ENCODE results near the gene PCDHA1. TPM values are rescaled to one million over a fixed set of nuclear protein-coding genes. Genes with fewer than 3 reads are reported as not detected.
"Not testable (repeated sequence)": the region's sequence is repeated elsewhere in the genome, so short reads cannot be mapped to it uniquely, and the experiment has no call there.

Gene PCDHA1
- 0.22 TPM for polyA plus RNA-seq (2013, experiment 1 of 4)
- polyA plus RNA-seq (2013, experiment 2 of 4) = 0.27 TPM
- not detected for polyA plus RNA-seq (2013, experiment 3 of 4)
- polyA plus RNA-seq (2013, experiment 4 of 4) = not detected

GRCh38 chr5:140785905-140786686 is at the start of gene PCDHA1:
Gene PCDHA1 (plus strand): TSS chr5:140786140.
- Histone ChIP-seq H3K9me3 (ENCODE audit: control insufficient read depth, low read length) (peaks cover 7% of the 10 kb centered on the region), H3K4me1 (ENCODE audit: control insufficient read depth, insufficient read depth, low read length) (no peaks in the 10 kb centered on the region), H3K27me3 (ENCODE audit: control insufficient read depth, insufficient read depth, low read length, poor library complexity, severe bottlenecking) (no peaks in the 10 kb centered on the region), H3K4me3 (ENCODE audit: insufficient read depth, low read depth, low read length) (no peak within 1 kb of the TSS), H3K27ac (ENCODE audit: insufficient read depth, low read depth, low read length, poor library complexity, severe bottlenecking) (no peak within 1 kb of the TSS), H3K36me3 (ENCODE audit: control insufficient read depth, insufficient read depth, low read length) (no peaks in the 10 kb centered on the region)
- 91 to 92% methylated on average over 29 of the region's 29 CpGs for WGBS, 2 experiments

GRCh38 chr5:140737486-140737885 is 48.5 kb upstream of the PCDHA1 start:
- Histone ChIP-seq H3K27me3 (ENCODE audit: control insufficient read depth, insufficient read depth, low read length, poor library complexity, severe bottlenecking) (no peaks in the 10 kb centered on the region), H3K27ac (ENCODE audit: insufficient read depth, low read depth, low read length, poor library complexity, severe bottlenecking) (no peak overlapping the region), H3K4me1 (ENCODE audit: control insufficient read depth, insufficient read depth, low read length) (no peaks in the 10 kb centered on the region), H3K4me3 (ENCODE audit: insufficient read depth, low read depth, low read length) (no peak overlapping the region), H3K36me3 (ENCODE audit: control insufficient read depth, insufficient read depth, low read length) (no peaks in the 10 kb centered on the region), H3K9me3 (ENCODE audit: control insufficient read depth, low read length) (no peaks in the 10 kb centered on the region)
- WGBS, 2 experiments = 88 to 100% methylated on average over 1 of the region's 1 CpG

- Histone ChIP-seq H3K4me3 (ENCODE audit: insufficient read depth, low read depth, low read length) (no peak overlapping the region), H3K27me3 (ENCODE audit: control insufficient read depth, insufficient read depth, low read length, poor library complexity, severe bottlenecking) (no peaks in the 10 kb centered on the region), H3K27ac (ENCODE audit: insufficient read depth, low read depth, low read length, poor library complexity, severe bottlenecking) (no peak overlapping the region), H3K4me1 (ENCODE audit: control insufficient read depth, insufficient read depth, low read length) (no peaks in the 10 kb centered on the region), H3K9me3 (ENCODE audit: control insufficient read depth, low read length) (no peaks in the 10 kb centered on the region), H3K36me3 (ENCODE audit: control insufficient read depth, insufficient read depth, low read length) (no peaks in the 10 kb centered on the region)
- 40 to 78% methylated on average over 1 of the region's 1 CpG for WGBS, 2 experiments
These were observed 44.0 kb upstream of the PCDHA1 start for GRCh38 chr5:140741967-140742366.

GRCh38 chr5:140753561-140753960 is 32.4 kb upstream of the PCDHA1 start:
- Histone ChIP-seq H3K4me1 (ENCODE audit: control insufficient read depth, insufficient read depth, low read length) (no peaks in the 10 kb centered on the region), H3K4me3 (ENCODE audit: insufficient read depth, low read depth, low read length) (no peak overlapping the region), H3K9me3 (ENCODE audit: control insufficient read depth, low read length) (no peaks in the 10 kb centered on the region), H3K36me3 (ENCODE audit: control insufficient read depth, insufficient read depth, low read length) (no peaks in the 10 kb centered on the region), H3K27me3 (ENCODE audit: control insufficient read depth, insufficient read depth, low read length, poor library complexity, severe bottlenecking) (no peaks in the 10 kb centered on the region), H3K27ac (ENCODE audit: insufficient read depth, low read depth, low read length, poor library complexity, severe bottlenecking) (no peak overlapping the region)
- WGBS, 2 experiments = 84 to 85% methylated on average over 5 of the region's 5 CpGs

- Histone ChIP-seq H3K9me3 (ENCODE audit: control insufficient read depth, low read length) (peaks cover 19% of the 10 kb centered on the region), H3K36me3 (ENCODE audit: control insufficient read depth, insufficient read depth, low read length) (no peaks in the 10 kb centered on the region), H3K27me3 (ENCODE audit: control insufficient read depth, insufficient read depth, low read length, poor library complexity, severe bottlenecking) (no peaks in the 10 kb centered on the region), H3K4me3 (ENCODE audit: insufficient read depth, low read depth, low read length) (no peak overlapping the region), H3K4me1 (ENCODE audit: control insufficient read depth, insufficient read depth, low read length) (no peaks in the 10 kb centered on the region), H3K27ac (ENCODE audit: insufficient read depth, low read depth, low read length, poor library complexity, severe bottlenecking) (no peak overlapping the region)
- 70% methylated on average over 2 of the region's 2 CpGs; no CpG with 5 or more reads in 1 of the 2 experiments for WGBS, 2 experiments
These were observed 21.6 kb upstream of the PCDHA1 start for GRCh38 chr5:140764177-140764973.

GRCh38 chr5:140767444-140767843 is 18.5 kb upstream of the PCDHA1 start:
- Histone ChIP-seq H3K4me3 (ENCODE audit: insufficient read depth, low read depth, low read length) (no peak overlapping the region), H3K27me3 (ENCODE audit: control insufficient read depth, insufficient read depth, low read length, poor library complexity, severe bottlenecking) (no peaks in the 10 kb centered on the region), H3K4me1 (ENCODE audit: control insufficient read depth, insufficient read depth, low read length) (no peaks in the 10 kb centered on the region), H3K9me3 (ENCODE audit: control insufficient read depth, low read length) (peaks cover 23% of the 10 kb centered on the region), H3K36me3 (ENCODE audit: control insufficient read depth, insufficient read depth, low read length) (no peaks in the 10 kb centered on the region), H3K27ac (ENCODE audit: insufficient read depth, low read depth, low read length, poor library complexity, severe bottlenecking) (no peak overlapping the region)
- WGBS, 2 experiments = 73 to 100% methylated on average over 1 to 2 of the region's 4 CpGs

- Histone ChIP-seq H3K27ac (ENCODE audit: insufficient read depth, low read depth, low read length, poor library complexity, severe bottlenecking) (no peak overlapping the region), H3K9me3 (ENCODE audit: control insufficient read depth, low read length) (peaks cover 3% of the 10 kb centered on the region), H3K4me3 (ENCODE audit: insufficient read depth, low read depth, low read length) (no peak overlapping the region), H3K4me1 (ENCODE audit: control insufficient read depth, insufficient read depth, low read length) (no peaks in the 10 kb centered on the region), H3K27me3 (ENCODE audit: control insufficient read depth, insufficient read depth, low read length, poor library complexity, severe bottlenecking) (no peaks in the 10 kb centered on the region), H3K36me3 (ENCODE audit: control insufficient read depth, insufficient read depth, low read length) (no peaks in the 10 kb centered on the region)
- no CpG with 5 or more reads among the region's 1 CpG for WGBS, 2 experiments
These were observed 5.4 kb upstream of the PCDHA1 start for GRCh38 chr5:140780512-140780911.

GRCh38 chr5:140787422-140787821 is 1.5 kb downstream of the PCDHA1 start:
- 95 to 97% methylated on average over 44 of the region's 44 CpGs for WGBS, 2 experiments
- H3K4me1 ChIP-seq (ENCODE audit: control insufficient read depth, insufficient read depth, low read length); H3K4me3 ChIP-seq (ENCODE audit: insufficient read depth, low read depth, low read length); H3K36me3 ChIP-seq (ENCODE audit: control insufficient read depth, insufficient read depth, low read length); H3K27me3 ChIP-seq (ENCODE audit: control insufficient read depth, insufficient read depth, low read length, poor library complexity, severe bottlenecking); H3K9me3 ChIP-seq (ENCODE audit: control insufficient read depth, low read length); H3K27ac ChIP-seq (ENCODE audit: insufficient read depth, low read depth, low read length, poor library complexity, severe bottlenecking): not testable (repeated sequence)

GRCh38 chr5:140787849-140788504 is 2.0 kb downstream of the PCDHA1 start:
- not testable (repeated sequence) for H3K9me3 ChIP-seq (ENCODE audit: control insufficient read depth, low read length); H3K4me3 ChIP-seq (ENCODE audit: insufficient read depth, low read depth, low read length); H3K4me1 ChIP-seq (ENCODE audit: control insufficient read depth, insufficient read depth, low read length); H3K27me3 ChIP-seq (ENCODE audit: control insufficient read depth, insufficient read depth, low read length, poor library complexity, severe bottlenecking); H3K27ac ChIP-seq (ENCODE audit: insufficient read depth, low read depth, low read length, poor library complexity, severe bottlenecking); H3K36me3 ChIP-seq (ENCODE audit: control insufficient read depth, insufficient read depth, low read length)
- 96% methylated on average over 70 of the region's 70 CpGs for WGBS, 2 experiments

- no peaks in the 10 kb centered on the region for H3K4me1 ChIP-seq (ENCODE audit: control insufficient read depth, insufficient read depth, low read length)
- H3K27ac ChIP-seq (ENCODE audit: insufficient read depth, low read depth, low read length, poor library complexity, severe bottlenecking) = no peak overlapping the region
- H3K36me3 ChIP-seq (ENCODE audit: control insufficient read depth, insufficient read depth, low read length) = peaks cover 7% of the 10 kb centered on the region
- H3K27me3 ChIP-seq (ENCODE audit: control insufficient read depth, insufficient read depth, low read length, poor library complexity, severe bottlenecking) = no peaks in the 10 kb centered on the region
- H3K4me3 ChIP-seq (ENCODE audit: insufficient read depth, low read depth, low read length) = no peak overlapping the region
- WGBS, 2 experiments = 95% methylated on average over 2 of the region's 2 CpGs
- peaks cover 4% of the 10 kb centered on the region for H3K9me3 ChIP-seq (ENCODE audit: control insufficient read depth, low read length)
These were observed 5.1 kb downstream of the PCDHA1 start for GRCh38 chr5:140791089-140791488.
